Measurements from ENCODE around the gene DNAJB7.
"Not testable (repeated sequence)": the region's sequence is repeated elsewhere in the genome, so short reads cannot be mapped to it uniquely, and the experiment has no call there.

The DNAJB7 gene

DNA sequence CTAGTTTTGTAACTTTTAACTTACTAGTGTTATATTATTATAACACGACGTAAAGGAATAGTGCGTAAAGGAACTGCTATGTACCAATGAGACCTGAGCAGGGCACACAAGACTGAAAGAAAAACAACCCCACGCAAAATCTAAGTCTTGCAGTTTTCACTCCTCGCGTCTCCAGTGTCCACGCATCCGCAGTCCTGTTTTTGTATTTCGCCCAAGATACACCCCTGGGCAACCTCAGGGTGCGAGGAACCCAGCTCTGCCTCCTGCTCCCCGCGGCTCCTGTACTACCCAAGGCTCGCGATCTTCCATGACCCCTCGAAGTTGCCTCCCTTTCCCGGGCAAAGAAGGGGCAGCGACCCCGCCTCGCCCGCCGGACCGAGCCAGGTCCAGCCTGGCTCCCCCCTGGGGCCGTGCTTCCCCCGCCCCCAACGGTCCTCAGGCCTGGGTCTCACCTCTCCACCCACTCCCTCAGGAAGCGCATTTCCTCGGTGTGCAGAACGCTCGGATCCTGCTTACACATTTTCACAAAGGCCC, 5.9 kb downstream of the DNAJB7 start:
- H3K79me2 ChIP-seq (ENCODE audit: insufficient read depth, low read depth) = peaks cover 89% of the 10 kb centered on the region
- H3K36me3 ChIP-seq (ENCODE audit: insufficient read depth) = no peaks in the 10 kb centered on the region
- no peak overlapping the region for H3K4me3 ChIP-seq (IDR thresholded peaks at IDR 0.05; ENCODE audit: insufficient read depth, low read depth, low read length)
- peak overlapping the region; percentile 85 for H3K27ac ChIP-seq
- H3K27me3 ChIP-seq (ENCODE audit: insufficient read depth, low read depth) = no peaks in the 10 kb centered on the region
- peaks cover 18% of the 10 kb centered on the region for H4K20me1 ChIP-seq (ENCODE audit: insufficient read depth)
- TF ChIP-seq, protein P1, sequence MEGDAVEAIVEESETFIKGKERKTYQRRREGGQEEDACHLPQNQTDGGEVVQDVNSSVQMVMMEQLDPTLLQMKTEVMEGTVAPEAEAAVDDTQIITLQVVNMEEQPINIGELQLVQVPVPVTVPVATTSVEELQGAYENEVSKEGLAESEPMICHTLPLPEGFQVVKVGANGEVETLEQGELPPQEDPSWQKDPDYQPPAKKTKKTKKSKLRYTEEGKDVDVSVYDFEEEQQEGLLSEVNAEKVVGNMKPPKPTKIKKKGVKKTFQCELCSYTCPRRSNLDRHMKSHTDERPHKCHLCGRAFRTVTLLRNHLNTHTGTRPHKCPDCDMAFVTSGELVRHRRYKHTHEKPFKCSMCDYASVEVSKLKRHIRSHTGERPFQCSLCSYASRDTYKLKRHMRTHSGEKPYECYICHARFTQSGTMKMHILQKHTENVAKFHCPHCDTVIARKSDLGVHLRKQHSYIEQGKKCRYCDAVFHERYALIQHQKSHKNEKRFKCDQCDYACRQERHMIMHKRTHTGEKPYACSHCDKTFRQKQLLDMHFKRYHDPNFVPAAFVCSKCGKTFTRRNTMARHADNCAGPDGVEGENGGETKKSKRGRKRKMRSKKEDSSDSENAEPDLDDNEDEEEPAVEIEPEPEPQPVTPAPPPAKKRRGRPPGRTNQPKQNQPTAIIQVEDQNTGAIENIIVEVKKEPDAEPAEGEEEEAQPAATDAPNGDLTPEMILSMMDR (conservative IDR thresholded peaks at IDR 0.05; ENCODE audit: low read depth, low read length) = no peak
- peak overlapping the region; percentile 98 for H3K4me2 ChIP-seq
- H2AFZ ChIP-seq (ENCODE audit: low read depth) = peak overlapping the region; percentile 50
- peak overlapping the region; percentile 84 for H3K9ac ChIP-seq
- H3K4me1 ChIP-seq (ENCODE audit: low read depth, poor library complexity, severe bottlenecking) = peaks cover 48% of the 10 kb centered on the region

DNA sequence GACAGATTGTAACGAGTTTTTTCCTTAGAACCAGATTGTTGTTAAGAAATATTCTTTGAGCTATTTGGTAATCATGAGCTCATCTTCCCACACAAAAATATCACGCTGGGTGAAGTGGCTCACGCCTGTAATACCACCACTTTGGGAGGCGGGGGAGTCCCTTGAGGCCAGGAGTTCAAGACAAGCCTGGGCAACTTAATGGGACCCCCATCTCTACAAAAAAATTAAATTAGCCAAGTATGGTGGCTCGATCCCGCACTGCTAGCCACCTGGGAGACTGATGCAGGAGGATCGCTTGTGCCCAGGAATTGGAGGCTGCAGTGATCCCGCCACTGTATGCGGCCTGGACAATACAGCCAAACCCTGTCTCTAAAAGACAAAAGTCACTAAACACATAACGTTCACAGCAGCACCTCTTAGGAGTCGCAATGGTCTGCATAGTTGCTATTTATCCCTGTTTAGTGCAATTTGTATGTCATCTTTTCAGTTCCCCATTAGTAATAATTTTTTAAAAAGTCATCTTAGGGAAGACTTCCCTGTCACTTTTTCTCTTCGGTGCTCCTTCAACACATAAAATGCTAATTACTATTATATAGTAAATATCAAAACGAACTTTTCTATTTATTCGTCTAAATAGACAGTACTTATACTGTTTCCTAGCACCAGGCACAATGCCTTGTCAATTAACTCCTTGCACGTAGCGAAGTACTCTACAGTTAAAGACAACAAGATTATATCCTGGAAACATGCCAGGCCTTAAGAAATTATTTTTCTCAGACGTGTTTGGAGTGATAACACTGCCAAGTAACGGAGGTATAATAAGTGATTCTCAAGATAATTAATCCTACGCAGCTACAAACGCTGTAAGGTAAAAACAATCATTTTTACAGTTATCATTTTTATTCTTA, 6.6 kb downstream of the DNAJB7 start:
- peak overlapping the region; percentile 50; the same call in 1 of the 2 replicates for H2AFZ ChIP-seq (ENCODE audit: low read depth)

DNA sequence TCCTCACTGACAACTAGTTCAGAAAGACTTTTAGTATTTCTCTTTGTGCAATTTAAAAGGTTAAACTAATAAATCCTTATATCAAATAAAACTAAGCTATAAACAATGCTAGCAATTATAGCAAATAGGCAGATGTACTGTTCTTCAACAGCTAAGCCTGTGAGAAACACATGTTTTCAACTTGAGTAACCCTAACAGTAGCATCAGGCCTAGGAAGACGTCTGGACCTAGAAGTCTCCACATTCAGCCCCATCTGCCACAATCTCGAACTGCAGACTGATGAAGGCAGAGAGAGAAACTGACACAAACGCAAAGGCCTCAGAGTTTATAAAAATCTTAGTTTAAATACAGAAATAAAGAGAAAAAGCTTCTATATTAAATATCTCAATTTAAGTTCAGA, 8.0 kb downstream of the DNAJB7 start:
- H3K4me2 ChIP-seq = peak overlapping the region; percentile 98
- no peaks in the 10 kb centered on the region for H3K27me3 ChIP-seq (ENCODE audit: insufficient read depth, low read depth)
- no peak overlapping the region for H3K9ac ChIP-seq
- H3K4me3 ChIP-seq (IDR thresholded peaks at IDR 0.05; ENCODE audit: insufficient read depth, low read depth, low read length) = no peak overlapping the region
- TF ChIP-seq, protein P1 (conservative IDR thresholded peaks at IDR 0.05; ENCODE audit: low read depth, low read length) = no peak
- no peaks in the 10 kb centered on the region for H3K36me3 ChIP-seq (ENCODE audit: insufficient read depth)
- H3K4me1 ChIP-seq (ENCODE audit: low read depth, poor library complexity, severe bottlenecking) = peaks cover 47% of the 10 kb centered on the region
- peaks cover 93% of the 10 kb centered on the region for H3K79me2 ChIP-seq (ENCODE audit: insufficient read depth, low read depth)
- peaks cover 22% of the 10 kb centered on the region for H4K20me1 ChIP-seq (ENCODE audit: insufficient read depth)
- no peak overlapping the region for H2AFZ ChIP-seq (ENCODE audit: low read depth)
- H3K27ac ChIP-seq = no peak overlapping the region

More for the DNA sequence above, 6.6 kb downstream of the DNAJB7 start:
- Histone ChIP-seq H4K20me1 (ENCODE audit: insufficient read depth) (peaks cover 22% of the 10 kb centered on the region), H3K4me3 (IDR thresholded peaks at IDR 0.05; ENCODE audit: insufficient read depth, low read depth, low read length) (no peak overlapping the region), H3K27ac (peak overlapping the region; percentile 85; the same call in 1 of the 2 replicates), H3K4me1 (ENCODE audit: low read depth, poor library complexity, severe bottlenecking) (peaks cover 48% of the 10 kb centered on the region), H3K4me2 (peak overlapping the region; percentile 98), H3K9ac (peak overlapping the region; percentile 84; the same call in 1 of the 2 replicates), H3K79me2 (ENCODE audit: insufficient read depth, low read depth) (peaks cover 95% of the 10 kb centered on the region), H3K27me3 (ENCODE audit: insufficient read depth, low read depth) (no peaks in the 10 kb centered on the region), H3K36me3 (ENCODE audit: insufficient read depth) (no peaks in the 10 kb centered on the region)
- TF ChIP-seq, protein P1 (conservative IDR thresholded peaks at IDR 0.05; ENCODE audit: low read depth, low read length) = no peak

DNA sequence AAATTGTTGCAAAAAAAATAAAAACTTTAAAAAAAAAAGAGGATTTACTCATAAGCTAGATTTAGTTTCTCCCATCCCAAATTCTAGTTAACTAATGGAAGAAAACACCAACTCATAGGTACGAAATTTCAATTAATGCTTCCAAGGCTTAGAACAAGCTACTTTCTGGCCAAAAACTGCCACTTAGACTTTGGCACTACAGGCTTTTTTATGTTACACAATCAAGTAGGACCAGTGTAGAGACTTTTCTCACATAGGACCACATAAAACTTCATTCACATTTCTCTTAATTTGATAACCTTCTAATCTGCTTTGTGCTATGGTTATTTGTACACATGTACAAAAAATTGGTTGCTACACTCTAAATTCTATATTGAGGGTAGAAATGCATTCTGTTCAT, 8.6 kb downstream of the DNAJB7 start:
- peaks cover 93% of the 10 kb centered on the region for H3K79me2 ChIP-seq (ENCODE audit: insufficient read depth, low read depth)
- no peak overlapping the region for H3K4me3 ChIP-seq (IDR thresholded peaks at IDR 0.05; ENCODE audit: insufficient read depth, low read depth, low read length)
- H4K20me1 ChIP-seq (ENCODE audit: insufficient read depth) = peaks cover 22% of the 10 kb centered on the region
- H3K36me3 ChIP-seq (ENCODE audit: insufficient read depth) = no peaks in the 10 kb centered on the region
- no peak overlapping the region for H3K9ac ChIP-seq
- TF ChIP-seq, protein P1 (conservative IDR thresholded peaks at IDR 0.05; ENCODE audit: low read depth, low read length) = no peak
- H2AFZ ChIP-seq (ENCODE audit: low read depth) = no peak overlapping the region
- no peak overlapping the region for H3K27ac ChIP-seq
- peak overlapping the region; percentile 98; the same call in 1 of the 2 replicates for H3K4me2 ChIP-seq
- no peaks in the 10 kb centered on the region for H3K27me3 ChIP-seq (ENCODE audit: insufficient read depth, low read depth)
- peaks cover 40% of the 10 kb centered on the region for H3K4me1 ChIP-seq (ENCODE audit: low read depth, poor library complexity, severe bottlenecking)

DNA sequence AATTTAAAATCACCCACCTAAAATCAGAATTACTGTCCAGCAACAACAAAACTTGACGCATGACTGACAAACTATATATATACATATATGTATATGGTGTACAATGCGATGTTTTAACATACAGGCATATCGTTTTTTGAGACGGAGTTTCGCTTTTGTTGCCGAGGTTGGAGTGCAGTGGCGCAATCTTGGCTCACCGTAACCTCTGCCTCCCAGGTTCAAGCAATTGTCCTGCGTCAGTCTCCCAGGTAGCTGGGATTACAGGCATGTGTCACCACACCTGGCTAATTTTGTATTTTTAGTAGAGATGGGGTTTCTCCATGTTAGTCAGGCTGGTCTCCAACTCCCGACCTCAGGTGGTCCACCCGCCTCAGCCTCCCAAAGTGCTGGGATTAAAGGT, 16.1 kb downstream of the DNAJB7 start:
- H3K4me2 ChIP-seq; H3K4me1 ChIP-seq (ENCODE audit: low read depth, poor library complexity, severe bottlenecking); H3K9ac ChIP-seq; H3K27me3 ChIP-seq (ENCODE audit: insufficient read depth, low read depth); H4K20me1 ChIP-seq (ENCODE audit: insufficient read depth); H3K4me3 ChIP-seq (IDR thresholded peaks at IDR 0.05; ENCODE audit: insufficient read depth, low read depth, low read length); H3K36me3 ChIP-seq (ENCODE audit: insufficient read depth); H2AFZ ChIP-seq (ENCODE audit: low read depth); H3K27ac ChIP-seq: not testable (repeated sequence)
- peaks cover 36% of the 10 kb centered on the region for H3K79me2 ChIP-seq (ENCODE audit: insufficient read depth, low read depth)
